Measurements from ENCODE around the gene TREML2. TPM values are rescaled to one million over a fixed set of nuclear protein-coding genes. Genes with fewer than 3 reads are reported as not detected.
A peak's percentile ranks its signal among the peaks of the same experiment; 100 is the strongest.

Gene TREML2
- total RNA-seq, 3 donors from 2014 or later, result not detected

GRCh38 chr6:41237128-41237527 lies 36.2 kb upstream of the TREML2 start:
- intact Hi-C loops (cut with DNase I, micrococcal nuclease), result no loop called here
- H3K9me3 ChIP-seq, result no peaks in the 10 kb centered on the region
- DNase-seq (no peak), ATAC-seq (no peak)
- H3K4me3 ChIP-seq, result no peak overlapping the region
- H3K36me3 ChIP-seq (ENCODE audit: low read depth), result no peaks in the 10 kb centered on the region
- no peaks in the 10 kb centered on the region for H3K4me1 ChIP-seq (ENCODE audit: low read depth)
- no peak for TF ChIP-seq CTCF (IDR thresholded peaks at IDR 0.05)

GRCh38 chr6:41236276-41236675 lies 35.3 kb upstream of the TREML2 start:
- Histone ChIP-seq H3K4me1 (ENCODE audit: low read depth) (no peaks in the 10 kb centered on the region), H3K4me3 (no peak overlapping the region), H3K36me3 (ENCODE audit: low read depth) (no peaks in the 10 kb centered on the region), H3K9me3 (no peaks in the 10 kb centered on the region)
- DNase-seq (no peak), ATAC-seq (no peak)
- intact Hi-C loops (cut with DNase I, micrococcal nuclease), result no loop called here
- no peak for TF ChIP-seq CTCF (IDR thresholded peaks at IDR 0.05)

GRCh38 chr6:41232667-41233066 lies 31.7 kb upstream of the TREML2 start:
- DNase-seq (no peak), ATAC-seq (no peak)
- no peaks in the 10 kb centered on the region for H3K4me1 ChIP-seq (ENCODE audit: low read depth)
- H3K4me3 ChIP-seq, result no peak overlapping the region
- intact Hi-C loops (cut with DNase I, micrococcal nuclease), result no loop called here
- H3K36me3 ChIP-seq (ENCODE audit: low read depth), result no peaks in the 10 kb centered on the region
- no peak for TF ChIP-seq CTCF (IDR thresholded peaks at IDR 0.05)
- H3K9me3 ChIP-seq, result no peaks in the 10 kb centered on the region

GRCh38 chr6:41231246-41231645 lies 30.3 kb upstream of the TREML2 start:
- H3K4me3 ChIP-seq, result no peak overlapping the region
- no peak for DNase-seq
- no peak for TF ChIP-seq CTCF (IDR thresholded peaks at IDR 0.05)
- H3K36me3 ChIP-seq (ENCODE audit: low read depth), result no peaks in the 10 kb centered on the region
- intact Hi-C loops (cut with DNase I, micrococcal nuclease), result no loop called here
- H3K9me3 ChIP-seq, result no peaks in the 10 kb centered on the region
- no peaks in the 10 kb centered on the region for H3K4me1 ChIP-seq (ENCODE audit: low read depth)
- no peak for ATAC-seq

DNA sequence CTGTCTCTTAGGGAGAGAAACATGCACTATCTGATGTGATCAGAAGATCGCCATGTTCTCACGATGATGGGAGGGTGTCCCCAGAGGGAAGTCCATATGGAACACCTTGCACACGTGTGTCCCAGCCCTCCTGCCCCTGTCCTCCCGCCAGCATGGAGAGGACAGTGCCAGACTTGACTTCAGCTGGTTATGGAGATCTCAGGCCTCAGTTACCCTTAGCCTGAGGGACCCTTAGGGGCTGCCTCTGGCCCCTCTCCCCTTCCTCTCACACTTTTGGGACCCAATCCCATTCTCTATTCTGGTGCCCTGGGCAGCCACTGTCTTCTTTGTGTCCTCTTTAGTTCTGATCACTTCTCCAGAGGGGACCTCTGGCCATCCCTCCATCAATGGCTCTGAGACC lies 28.8 kb upstream of the TREML2 start:
- H3K4me3 ChIP-seq, result no peak overlapping the region
- no peaks in the 10 kb centered on the region for H3K9me3 ChIP-seq
- ATAC-seq, result no peak
- DNase-seq, result no peak
- H3K36me3 ChIP-seq (ENCODE audit: low read depth), result no peaks in the 10 kb centered on the region
- no peaks in the 10 kb centered on the region for H3K4me1 ChIP-seq (ENCODE audit: low read depth)
- no peak for TF ChIP-seq CTCF (IDR thresholded peaks at IDR 0.05)
- intact Hi-C loops (cut with DNase I, micrococcal nuclease), result no loop called here

- no peak for TF ChIP-seq CTCF (IDR thresholded peaks at IDR 0.05)
- no peaks in the 10 kb centered on the region for H3K36me3 ChIP-seq (ENCODE audit: low read depth)
- DNase-seq, result no peak
- H3K9me3 ChIP-seq, result no peaks in the 10 kb centered on the region
- H3K4me3 ChIP-seq, result no peak overlapping the region
- H3K4me1 ChIP-seq (ENCODE audit: low read depth), result no peaks in the 10 kb centered on the region
- intact Hi-C loops (cut with DNase I, micrococcal nuclease), result no loop called here
- ATAC-seq, result peak; percentile 20
Measured at GRCh38 chr6:41228616-41229015, 27.7 kb upstream of the TREML2 start.
